Measurements from ENCODE around the gene FTO.

Gene FTO

GRCh38 chr16:54066451-54067105, 362.6 kb downstream of the FTO start:
- TF ChIP-seq, protein P1, sequence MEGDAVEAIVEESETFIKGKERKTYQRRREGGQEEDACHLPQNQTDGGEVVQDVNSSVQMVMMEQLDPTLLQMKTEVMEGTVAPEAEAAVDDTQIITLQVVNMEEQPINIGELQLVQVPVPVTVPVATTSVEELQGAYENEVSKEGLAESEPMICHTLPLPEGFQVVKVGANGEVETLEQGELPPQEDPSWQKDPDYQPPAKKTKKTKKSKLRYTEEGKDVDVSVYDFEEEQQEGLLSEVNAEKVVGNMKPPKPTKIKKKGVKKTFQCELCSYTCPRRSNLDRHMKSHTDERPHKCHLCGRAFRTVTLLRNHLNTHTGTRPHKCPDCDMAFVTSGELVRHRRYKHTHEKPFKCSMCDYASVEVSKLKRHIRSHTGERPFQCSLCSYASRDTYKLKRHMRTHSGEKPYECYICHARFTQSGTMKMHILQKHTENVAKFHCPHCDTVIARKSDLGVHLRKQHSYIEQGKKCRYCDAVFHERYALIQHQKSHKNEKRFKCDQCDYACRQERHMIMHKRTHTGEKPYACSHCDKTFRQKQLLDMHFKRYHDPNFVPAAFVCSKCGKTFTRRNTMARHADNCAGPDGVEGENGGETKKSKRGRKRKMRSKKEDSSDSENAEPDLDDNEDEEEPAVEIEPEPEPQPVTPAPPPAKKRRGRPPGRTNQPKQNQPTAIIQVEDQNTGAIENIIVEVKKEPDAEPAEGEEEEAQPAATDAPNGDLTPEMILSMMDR (conservative IDR thresholded peaks at IDR 0.05) = no peak
- no peak for TF ChIP-seq ZFX (IDR thresholded peaks at IDR 0.05)
- H3K27ac ChIP-seq = no peak overlapping the region

DNA sequence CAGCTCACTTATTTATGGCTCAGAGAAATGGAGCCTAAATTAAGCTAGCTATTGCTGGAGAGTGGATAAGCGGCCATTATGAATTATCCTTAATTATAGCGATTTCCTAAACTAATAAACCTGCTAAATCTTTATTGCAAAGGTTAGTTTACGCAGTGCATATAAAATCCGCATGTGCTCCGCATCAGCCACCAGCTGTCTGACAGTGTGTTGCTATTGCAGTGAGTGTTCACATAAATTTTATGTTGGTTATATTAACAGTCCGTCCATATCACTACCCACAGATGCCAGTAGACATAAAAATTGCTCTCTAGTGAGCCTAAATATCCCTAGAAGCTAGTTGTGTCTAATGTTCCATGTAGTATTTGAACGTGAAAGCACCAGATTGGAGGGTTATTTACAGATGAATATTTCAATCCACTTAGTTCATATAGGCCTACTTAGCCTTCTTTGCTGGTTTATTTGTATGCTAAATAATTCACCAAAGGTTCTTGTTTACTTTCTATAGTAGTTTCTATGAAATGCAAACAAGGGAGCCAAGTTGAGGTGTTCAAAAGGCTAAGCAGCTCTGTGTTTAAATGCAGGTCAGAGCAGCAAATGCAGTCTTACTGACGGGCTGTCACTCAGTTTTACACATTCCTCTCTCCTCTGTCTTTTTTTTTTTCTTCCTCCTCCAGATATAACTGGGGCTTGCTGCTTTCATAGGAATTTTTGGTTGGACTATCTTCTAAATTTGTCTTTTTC, 363.5 kb downstream of the FTO start:
- TF ChIP-seq, protein P1 (conservative IDR thresholded peaks at IDR 0.05) = no peak
- TF ChIP-seq ZFX (IDR thresholded peaks at IDR 0.05) = no peak
- no peak overlapping the region for H3K27ac ChIP-seq

DNA sequence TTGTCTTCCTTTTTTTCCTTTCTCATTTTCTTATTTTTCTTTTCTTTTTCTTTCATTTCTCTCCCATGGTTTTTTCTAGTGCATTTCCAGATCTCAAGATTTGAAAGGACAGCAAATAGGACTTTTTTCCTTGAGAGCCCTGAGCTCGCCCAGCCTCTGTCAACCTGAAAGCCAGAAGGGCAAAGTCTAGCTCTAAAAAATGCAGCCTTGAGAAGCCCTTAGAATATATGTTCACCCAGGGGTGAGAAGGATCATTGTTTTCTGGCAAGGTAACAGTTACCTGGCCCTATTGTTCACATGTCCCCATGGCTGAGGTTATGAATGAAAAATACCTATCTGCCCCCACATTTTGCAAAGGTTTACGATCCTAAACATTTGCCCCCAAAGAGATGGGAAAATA, 364.3 kb downstream of the FTO start:
- no peak overlapping the region for H3K27ac ChIP-seq
- TF ChIP-seq, protein P1 (conservative IDR thresholded peaks at IDR 0.05) = no peak
- no peak for TF ChIP-seq ZFX (IDR thresholded peaks at IDR 0.05)

DNA sequence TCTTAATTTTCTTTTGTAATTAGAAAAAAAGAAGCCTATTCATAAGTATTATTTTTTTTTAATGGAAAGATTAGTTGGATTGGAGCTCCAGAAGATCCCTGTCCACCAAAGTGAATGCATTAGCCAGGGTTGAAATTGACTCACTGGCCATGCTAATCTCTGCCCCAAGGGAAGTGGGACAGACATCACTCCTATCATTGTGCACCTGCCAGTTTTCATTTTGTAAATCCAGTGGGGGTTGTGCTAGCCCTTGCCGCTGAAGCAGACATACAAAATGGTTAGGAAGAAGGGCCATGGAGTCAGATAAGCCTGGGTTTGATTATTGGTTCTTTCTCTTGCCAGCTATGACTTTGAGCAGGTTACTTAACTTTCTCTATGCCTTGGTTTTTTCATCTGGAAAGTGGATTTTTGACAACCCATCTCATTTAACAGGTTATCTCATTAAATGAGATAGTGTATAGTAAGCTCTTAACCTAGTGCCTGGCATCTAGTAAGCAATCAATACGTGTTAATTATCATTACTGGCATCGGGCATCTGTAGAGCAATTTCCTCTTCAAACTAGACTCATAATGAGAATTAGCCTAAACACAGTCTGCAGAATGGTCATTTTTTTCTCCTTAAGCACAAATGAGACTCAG, 365.8 kb downstream of the FTO start:
- TF ChIP-seq ZFX (IDR thresholded peaks at IDR 0.05) = no peak
- TF ChIP-seq, protein P1 (conservative IDR thresholded peaks at IDR 0.05) = no peak
- H3K27ac ChIP-seq = no peak overlapping the region

DNA sequence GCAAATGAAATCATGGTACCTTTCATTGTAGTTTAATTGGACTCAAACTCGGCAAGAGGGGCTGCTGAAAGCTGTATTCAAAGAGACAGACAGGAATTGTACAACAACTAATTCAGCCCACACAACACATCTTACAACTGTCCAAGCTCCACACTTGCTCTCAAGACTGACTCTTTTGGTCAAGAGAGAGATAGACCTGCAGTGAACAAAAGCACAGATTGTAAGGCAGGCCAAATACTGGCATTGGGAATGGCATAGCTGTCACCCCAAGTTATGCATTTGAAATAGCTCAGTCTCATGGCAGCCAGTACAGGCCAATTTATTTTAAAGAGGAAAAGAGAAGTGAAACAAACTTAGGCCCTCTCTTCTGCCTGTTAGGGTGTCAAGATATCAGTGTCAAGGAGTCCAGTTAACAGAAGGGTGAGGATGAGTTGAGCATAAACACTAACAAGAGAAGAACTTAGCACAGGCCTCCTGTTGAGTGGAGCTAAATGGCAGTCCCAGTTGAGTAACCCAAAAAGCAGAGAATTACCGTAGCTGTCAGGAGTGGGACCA, 366.9 kb downstream of the FTO start:
- H3K27ac ChIP-seq = no peak overlapping the region
- TF ChIP-seq ZFX (IDR thresholded peaks at IDR 0.05) = no peak
- TF ChIP-seq, protein P1 (conservative IDR thresholded peaks at IDR 0.05) = no peak

DNA sequence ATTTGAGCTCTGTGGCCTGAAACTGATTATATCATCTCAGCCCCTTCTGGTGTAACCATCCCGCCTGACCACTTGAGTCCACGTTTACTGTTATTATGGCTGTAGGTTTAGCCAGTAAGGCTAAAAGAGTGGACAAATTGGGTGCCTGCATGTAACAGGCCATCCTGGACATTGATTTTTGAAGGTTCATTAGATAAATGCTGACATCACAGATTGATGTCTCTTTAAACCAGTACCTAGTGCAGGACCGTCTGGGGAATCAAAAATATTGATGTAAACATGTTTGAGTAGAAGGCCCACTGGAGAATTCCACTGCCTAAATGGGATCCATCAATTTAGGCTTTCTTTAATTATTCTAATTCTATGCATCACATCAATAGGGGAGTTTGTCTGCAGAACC, 367.6 kb downstream of the FTO start:
- no peak overlapping the region for H3K27ac ChIP-seq
- TF ChIP-seq, protein P1 (conservative IDR thresholded peaks at IDR 0.05) = no peak
- TF ChIP-seq ZFX (IDR thresholded peaks at IDR 0.05) = no peak

- TF ChIP-seq, protein P1 (conservative IDR thresholded peaks at IDR 0.05) = no peak
- TF ChIP-seq ZFX (IDR thresholded peaks at IDR 0.05) = no peak
- no peak overlapping the region for H3K27ac ChIP-seq
Observed at GRCh38 chr16:54072237-54072636, 368.3 kb downstream of the FTO start.
